Psoas muscle (tissue), 8 donors: ENCODE measurements around the gene ZNF532. TPM values are rescaled to one million over a fixed set of nuclear protein-coding genes. Genes with fewer than 3 reads are reported as not detected.
A peak's percentile ranks its signal among the peaks of the same experiment; 100 is the strongest.

ENCODE experiments used
- ATAC-seq, 4 donors: fragments of 200-7000 bp; cut with Tn5 transposase; one replicate each; pipeline ENCODE4 v1.9.1; 2020; ENCODE audit warnings: moderate library complexity in 3 of 4, mild to moderate bottlenecking in 2 of 4
- DNase-seq, 2 donors: peaks; one replicate each; pipeline ENCODE4 v3.0.0-alpha.2; 2020
- H3K27ac ChIP-seq: fragments of 200-600 bp; one replicate; pipeline ENCODE4 v1.8.0; 2022
- H3K27me3 ChIP-seq, 3 donors: fragments of 200-600 bp in 1 of 3; one replicate each; pipeline versions ENCODE4 v1.6.1 to v1.8.0; 2013 to 2022; ENCODE audit warnings: low read length in 2 of 3, mild to moderate bottlenecking in 2 of 3, moderate library complexity in 1 of 3; ENCODE audit not compliant: insufficient read depth in 3 of 3
- H3K36me3 ChIP-seq, 2 donors: fragments of 200-600 bp in 1 of 2; one replicate each; pipeline versions ENCODE4 v1.6.1 to v1.8.0; 2013 to 2022; ENCODE audit warnings: low read depth in 1 of 2, mild to moderate bottlenecking in 1 of 2, moderate library complexity in 1 of 2; ENCODE audit not compliant: insufficient read depth in 1 of 2
- H3K4me1 ChIP-seq: fragments of 200-600 bp; one replicate; pipeline ENCODE4 v1.8.0; 2022
- H3K4me3 ChIP-seq: fragments of 200-600 bp; one replicate; pipeline ENCODE4 v1.8.0; 2022; ENCODE audit warnings: mild to moderate bottlenecking
- H3K9me3 ChIP-seq: fragments of 200-600 bp; one replicate; pipeline ENCODE4 v1.8.0; 2022
- CTCF ChIP-seq: fragments of 200-600 bp; IDR thresholded peaks from one replicate; pipeline ENCODE4 v1.8.0; 2022; ENCODE audit warnings: antibody characterized with exemption
- WGBS, 3 donors: extraction: QIAGEN DNeasy Blood & Tissue Kit; methylation state at CpG; one replicate each; pipeline versions ENCODE4 v1.1.6 to v1.1.7; 2013; 5-methylcytosine and 5-hydroxymethylcytosine counted together
- intact Hi-C, 2 donors: fragments of 100-400 bp; cut with DNase I; formaldehyde crosslinking; loops; one replicate each; pipeline versions ENCODE4 v1.11.0 to v1.14.2; 2022
- polyA plus RNA-seq, 3 donors: library from polyadenylated mRNA; stranded (reverse); fragments of 200-250 nt; gene quantifications; one replicate each; pipeline ENCODE4 v1.2.3, GENCODE V29; 2013
- total RNA-seq, 4 donors: library from RNA; stranded (reverse); fragmentation: NEBNext Ultra II Directional in 2 of 4; extraction: Animal tissue kit (Norgen Biotek cat#: 25700) in 2 of 4; gene quantifications; one replicate each; pipeline versions ENCODE4 v1.2.1 to v1.2.4, GENCODE V29; 2021 to 2023
- donor health status: healthy with polysubstance abuse.
- donor health status: DM: no; HTN: no; CAD: no; lungs with moderate emphysema.
- donor health status: Bipolar disorder and iron deficiency.
- donor health status: healthy.
- donor health status: DM: yes; HTN: yes; CAD: no.
- donor health status: DM: no; HTN: no; CAD: no.
- donor health status: DM: no; HTN: no; CAD: no.
- donor health status: DM: yes; HTN: yes; CAD: no.

Gene ZNF532
- total and polyA plus RNA-seq, 7 donors: 13.6 to 105 (median 68.8) TPM

GRCh38 chr18:58862356-58862755 lies 2.3 kb upstream of the ZNF532 start:
- peak in 1 of 4 donors; percentile 3 for ATAC-seq
- intact Hi-C loops: loop anchor here in 1 of 2 donors (5.0 kb wide), 1 partner anchor 195 kb away; no protein-coding TSS in a partner anchor

GRCh38 chr18:58862851-58863538 lies 1.7 kb upstream of the ZNF532 start:
- Histone ChIP-seq H3K9me3 (no peaks in the 10 kb centered on the region), H3K27ac (peak overlapping the region; percentile 99), H3K36me3 (peaks cover 0 to 16% of the 10 kb centered on the region in 2 donors), H3K4me1 (peaks cover 77% of the 10 kb centered on the region), H3K4me3 (peak overlapping the region; percentile 78), H3K27me3 (no peaks in the 10 kb centered on the region)
- intact Hi-C loops: loop anchor here in 1 of 2 donors (5.0 kb wide), 1 partner anchor 194 kb away; no protein-coding TSS in a partner anchor
- TF ChIP-seq CTCF: no peak
- WGBS, 3 donors: 3 to 4% (median 4%) methylated on average over 18 to 58 of the region's 66 CpGs
- DNase-seq (peak; percentile 43 to 69), ATAC-seq (peak in 3 of 4 donors; percentile 7 to 27 (median 11))

More at GRCh38 chr18:58862356-58862755, 2.3 kb upstream of the ZNF532 start:
- TF ChIP-seq CTCF: no peak
- H3K27me3 ChIP-seq: no peaks in the 10 kb centered on the region
- WGBS, 3 donors: 44 to 65% (median 50%) methylated on average over 10 of the region's 10 CpGs
- H3K4me3 ChIP-seq: peak overlapping the region; percentile 78
- peaks cover 0 to 9% of the 10 kb centered on the region in 2 donors for H3K36me3 ChIP-seq
- peak overlapping the region; percentile 99 for H3K27ac ChIP-seq
- DNase-seq: no peak
- peaks cover 71% of the 10 kb centered on the region for H3K4me1 ChIP-seq
- H3K9me3 ChIP-seq: no peaks in the 10 kb centered on the region

- DNase-seq: peak; percentile 63 to 77
- Histone ChIP-seq H3K4me1 (peaks cover 78% of the 10 kb centered on the region), H3K9me3 (no peaks in the 10 kb centered on the region), H3K27ac (peak overlapping the region; percentile 99), H3K36me3 (peaks cover 2 to 22% of the 10 kb centered on the region in 2 donors), H3K4me3 (peak overlapping the region; percentile 73), H3K27me3 (no peaks in the 10 kb centered on the region)
- no peak for TF ChIP-seq CTCF
- peak; percentile 52 to 69 (median 65) for ATAC-seq
- WGBS, 3 donors: 1 to 2% (median 2%) methylated on average over 34 to 72 of the region's 72 CpGs
- intact Hi-C loops: loop anchor here in 1 of 2 donors (5.0 kb wide), 1 partner anchor 194 kb away; no protein-coding TSS in a partner anchor
Observed at GRCh38 chr18:58863539-58864145, 1.0 kb upstream of the ZNF532 start.

- 48 to 56% (median 51%) methylated on average over 4 of the region's 4 CpGs for WGBS, 3 donors
- intact Hi-C loops: loop anchor here in 1 of 2 donors (5.0 kb wide), 3 partner anchors 37 to 83 kb away; no protein-coding TSS in a partner anchor
Observed at GRCh38 chr18:58865033-58865590, 435 bp downstream of the ZNF532 start.

More at GRCh38 chr18:58865033-58865590, 435 bp downstream of the ZNF532 start:
- ATAC-seq: no peak
- Histone ChIP-seq H3K4me3 (peak overlapping the region; percentile 73), H3K9me3 (no peaks in the 10 kb centered on the region), H3K27ac (peak overlapping the region; percentile 99), H3K36me3 (peaks cover 2 to 37% of the 10 kb centered on the region in 2 donors), H3K4me1 (peaks cover 70% of the 10 kb centered on the region), H3K27me3 (no peaks in the 10 kb centered on the region)
- no peak for DNase-seq
- no peak for TF ChIP-seq CTCF
